H1 (cell line): ENCODE results near the gene CCDC154. TPM values are rescaled to one million over a fixed set of nuclear protein-coding genes. Genes with fewer than 3 reads are reported as not detected.

Experiments
- CTCF ChIA-PET: fragments of 300-600 bp; sonication (Branson Sonifier 250); formaldehyde crosslinking; loops from one replicate; lab custom pipeline; 2021; ENCODE audit not compliant: partially characterized antibody; lab: Charles Lee
- POLR2A ChIA-PET: fragments of 300-600 bp; sonication (Branson Sonifier 250); formaldehyde crosslinking; loops from one replicate; lab custom pipeline; 2021; ENCODE audit warnings: inconsistent platforms; ENCODE audit not compliant: partially characterized antibody; lab: Charles Lee
- DNase-seq, 2 experiments: peaks; one replicate each; pipeline versions ENCODE4 v3.0.0 to v3.0.0-alpha.2; 2010 to 2022; ENCODE audit warnings: low spot score in 2 of 2, low read depth in 1 of 2, mixed read lengths in 1 of 2
- FAIRE-seq: peaks from 2 replicates; lab custom pipeline; 2011; peaks lifted over from hg19 to GRCh38; lab: Jason Lieb, UNC
- H2AFZ ChIP-seq: 2 replicates; pipeline ENCODE4 v1.8.1; 2012; ENCODE audit warnings: low read length, inconsistent platforms
- H2AK5ac ChIP-seq: 2 replicates; pipeline ENCODE4 v1.6.1; 2013; ENCODE audit warnings: low read depth, low read length
- H2BK120ac ChIP-seq: replicated peaks from 2 replicates; pipeline ENCODE3; 2013; ENCODE audit warnings: low read depth, low read length, inconsistent platforms
- H2BK12ac ChIP-seq: 2 replicates; pipeline ENCODE4 v1.6.1; 2013; ENCODE audit warnings: low read depth, low read length
- H2BK15ac ChIP-seq: 2 replicates; pipeline ENCODE4 v1.6.1; 2013; ENCODE audit warnings: low read length
- H2BK20ac ChIP-seq: 2 replicates; pipeline ENCODE4 v1.6.1; 2013; ENCODE audit warnings: low read length
- H2BK5ac ChIP-seq: 2 replicates; pipeline ENCODE4 v1.6.1; 2013; ENCODE audit warnings: low read depth, low read length
- H3K14ac ChIP-seq: 2 replicates; pipeline ENCODE4 v1.6.1; 2013; ENCODE audit warnings: inconsistent platforms; ENCODE audit not compliant: insufficient read length
- H3K18ac ChIP-seq: 2 replicates; pipeline ENCODE4 v1.6.1; 2013; ENCODE audit warnings: low read length; ENCODE audit errors: extremely low read depth
- H3K23ac ChIP-seq: 2 replicates; pipeline ENCODE4 v1.6.1; 2013; ENCODE audit warnings: inconsistent platforms; ENCODE audit not compliant: insufficient read length
- H3K23me2 ChIP-seq: 2 replicates; pipeline ENCODE4 v1.6.1; 2013; ENCODE audit warnings: low read depth, low read length
- H3K27ac ChIP-seq: 2 replicates; pipeline ENCODE4 v1.6.1; 2011; ENCODE audit warnings: low read depth, low read length, inconsistent platforms
- H3K27me3 ChIP-seq, 4 experiments: replicated peaks in 1 of 4; 1 replicate in 1 of 4; 2 replicates in 3 of 4; pipeline versions ENCODE4 v1.6.1 to v1.8.1; 2011 to 2013; ENCODE audit warnings: low read length in 3 of 4, mild to moderate bottlenecking in 3 of 4, inconsistent platforms in 2 of 4, mixed read lengths in 2 of 4, moderate library complexity in 1 of 4; ENCODE audit not compliant: control insufficient read depth in 3 of 4, insufficient read depth in 3 of 4; ENCODE audit errors: extremely low read depth in 1 of 4
- H3K36me3 ChIP-seq, 4 experiments: 2 replicates each; pipeline versions ENCODE4 v1.6.1 to v1.8.1; 2011 to 2013; ENCODE audit warnings: mild to moderate bottlenecking in 4 of 4, low read length in 3 of 4, moderate library complexity in 2 of 4, control low read depth in 1 of 4, inconsistent platforms in 1 of 4; ENCODE audit not compliant: insufficient read depth in 4 of 4, control insufficient read depth in 2 of 4
- H3K4ac ChIP-seq: replicated peaks from 2 replicates; pipeline ENCODE3; 2013; ENCODE audit warnings: low read length, low read depth, mixed read lengths, inconsistent platforms; ENCODE audit not compliant: insufficient read length
- H3K4me1 ChIP-seq, 4 experiments: replicated peaks in 1 of 4; 1 replicate in 1 of 4; 2 replicates in 3 of 4; pipeline versions ENCODE4 v1.6.1 to v1.8.1; 2011 to 2013; ENCODE audit warnings: low read length in 3 of 4, inconsistent platforms in 2 of 4, mixed read lengths in 1 of 4; ENCODE audit not compliant: insufficient read depth in 4 of 4, control insufficient read depth in 3 of 4
- H3K4me2 ChIP-seq, 2 experiments: 2 replicates each; pipeline versions ENCODE4 v1.6.1 to v1.8.1; 2011 to 2013; ENCODE audit warnings: low read depth in 2 of 2, low read length in 2 of 2, control low read depth in 1 of 2, inconsistent platforms in 1 of 2, mild to moderate bottlenecking in 1 of 2; ENCODE audit not compliant: insufficient read depth in 1 of 2
- H3K4me3 ChIP-seq, 4 experiments: fragments of 200-600, 300-600 bp in 1 of 4; sonication (generic), shearing (Covaris generic), sonication (Bioruptor Twin) in 1 of 4; 2 replicates each; pipeline versions ENCODE4 v1.5.1 to v1.8.1; 2011 to 2016; ENCODE audit warnings: low read length in 4 of 4, low read depth in 3 of 4, control low read depth in 2 of 4, inconsistent platforms in 2 of 4, mild to moderate bottlenecking in 2 of 4, mixed read lengths in 1 of 4, moderate library complexity in 1 of 4; ENCODE audit not compliant: insufficient read depth in 2 of 4; ENCODE audit errors: extremely low read depth in 1 of 4
- H3K56ac ChIP-seq: replicated peaks from 2 replicates; pipeline ENCODE3; 2013; ENCODE audit warnings: low read depth, mild to moderate bottlenecking, mixed read lengths, low read length, inconsistent platforms; ENCODE audit not compliant: insufficient read length
- H3K79me1 ChIP-seq: 2 replicates; pipeline ENCODE4 v1.6.1; 2013; ENCODE audit warnings: low read depth, low read length, control low read depth
- H3K79me2 ChIP-seq, 2 experiments: 2 replicates each; pipeline versions ENCODE4 v1.6.1 to v1.8.1; 2012 to 2013; ENCODE audit warnings: low read length in 2 of 2, mild to moderate bottlenecking in 2 of 2, inconsistent platforms in 1 of 2; ENCODE audit not compliant: insufficient read depth in 2 of 2, control insufficient read depth in 1 of 2
- H3K9ac ChIP-seq, 4 experiments: replicated peaks in 1 of 4; 1 replicate in 1 of 4; 2 replicates in 3 of 4; pipeline versions ENCODE4 v1.6.1 to v1.8.1; 2011 to 2013; ENCODE audit warnings: low read depth in 3 of 4, low read length in 3 of 4, control low read depth in 2 of 4, mild to moderate bottlenecking in 2 of 4, moderate library complexity in 2 of 4, inconsistent platforms in 1 of 4; ENCODE audit errors: extremely low read depth in 1 of 4
- H3K9me3 ChIP-seq, 2 experiments: 2 replicates each; pipeline versions ENCODE4 v1.6.1 to v1.8.1; 2012 to 2013; ENCODE audit warnings: mild to moderate bottlenecking in 2 of 2, moderate library complexity in 2 of 2, control low read depth in 1 of 2, inconsistent platforms in 1 of 2, low read depth in 1 of 2, low read length in 1 of 2, mixed read lengths in 1 of 2; ENCODE audit not compliant: insufficient read depth in 2 of 2
- H4K20me1 ChIP-seq, 2 experiments: replicated peaks in 1 of 2; 2 replicates each; pipeline versions ENCODE3 to v1.8.1; 2011 to 2013; ENCODE audit warnings: inconsistent platforms in 2 of 2, low read length in 2 of 2, mild to moderate bottlenecking in 1 of 2; ENCODE audit not compliant: insufficient read depth in 2 of 2, control insufficient read depth in 1 of 2
- H4K5ac ChIP-seq: 2 replicates; pipeline ENCODE4 v1.6.1; 2013; ENCODE audit warnings: low read length, low read depth, mixed read lengths, inconsistent platforms; ENCODE audit not compliant: insufficient read length
- H4K8ac ChIP-seq: 2 replicates; pipeline ENCODE4 v1.8.0; 2013; ENCODE audit warnings: mild to moderate bottlenecking, moderate library complexity, low read length, inconsistent platforms; ENCODE audit not compliant: insufficient read depth; ENCODE audit errors: extremely low read depth
- H4K91ac ChIP-seq: replicated peaks from 2 replicates; pipeline ENCODE3; 2013; ENCODE audit warnings: low read length, mixed read lengths, inconsistent platforms; ENCODE audit not compliant: insufficient read length
- BACH1 ChIP-seq: IDR thresholded peaks from 2 replicates; pipeline ENCODE4 v1.6.1; 2012; ENCODE audit warnings: low read length, improper control_type of control experiment
- CBX8 ChIP-seq: fragments of 300-800, 300-1000 bp; sonication (generic); IDR thresholded peaks from 2 replicates; pipeline ENCODE4 v1.7.1; 2016; ENCODE audit warnings: low read depth, low read length, borderline replicate concordance
- CHD1 ChIP-seq: IDR thresholded peaks from 2 replicates; pipeline ENCODE4 v1.6.1; 2012; ENCODE audit warnings: low read depth, low read length, improper control_type of control experiment
- FOSL1 ChIP-seq: IDR thresholded peaks from 2 replicates; pipeline ENCODE4 v1.6.1; 2011; ENCODE audit warnings: mild to moderate bottlenecking, low read depth, low read length, moderate library complexity; ENCODE audit not compliant: insufficient read depth
- HDAC6 ChIP-seq: IDR thresholded peaks from one replicate; pipeline ENCODE4 v1.7.1; 2012; ENCODE audit warnings: low read depth, mild to moderate bottlenecking, inconsistent platforms, low read length, moderate library complexity
- KDM4A ChIP-seq: IDR thresholded peaks from one replicate; pipeline ENCODE4 v1.7.1; 2012; ENCODE audit warnings: low read depth, mild to moderate bottlenecking, moderate library complexity, low read length, inconsistent platforms; ENCODE audit not compliant: severe bottlenecking
- POLR2AphosphoS5 ChIP-seq: IDR thresholded peaks from 2 replicates; pipeline ENCODE4 v1.6.1; 2011; ENCODE audit warnings: low read depth, low read length
- TAF1 ChIP-seq: IDR thresholded peaks from 2 replicates; pipeline ENCODE4 v1.6.1; 2011; ENCODE audit warnings: mild to moderate bottlenecking, low read depth, low read length
- WGBS, 2 experiments: shearing (Covaris generic) in 1 of 2; methylation state at CpG; one replicate each; pipeline versions ENCODE4 v1.1.6 to v1.1.7; 2013 to 2015; ENCODE audit warnings: low lambda C conversion rate in 2 of 2, mixed read lengths in 2 of 2, inconsistent platforms in 1 of 2, low coverage in 1 of 2, missing lambda C conversion rate in 1 of 2; ENCODE audit not compliant: insufficient replicate concordance in 2 of 2, insufficient coverage in 1 of 2, insufficient read length in 1 of 2; ENCODE audit errors: extremely low coverage in 1 of 2, missing lambda C conversion rate in 1 of 2; 5-methylcytosine and 5-hydroxymethylcytosine counted together
- polyA plus RNA-seq, 7 experiments: library from polyadenylated mRNA; depleted of rRNA in 3 of 7; stranded (reverse) in 5 of 7; unstranded in 2 of 7; fragments of >200 nt in 5 of 7; fragments of 200-250 nt in 2 of 7; gene quantifications; 1 replicate in 5 of 7; 2 replicates in 1 of 7; 4 replicates in 1 of 7; pipeline versions ENCODE4 v1.2.1 to v1.2.3, GENCODE V29; 2011 to 2013; ENCODE audit warnings: missing spikeins in 2 of 7, mixed read lengths in 2 of 7
- total RNA-seq: library from RNA; stranded (reverse); fragmentation: NEBNext Ultra II Directional; extraction: Animal tissue kit (Norgen Biotek cat#: 25700); gene quantifications from 2 replicates; pipeline ENCODE4 v1.2.1, GENCODE V29; 2021

The CCDC154 gene
- total and polyA plus RNA-seq, 2 of the 8 experiments (the other 6 are each of a cell fraction or from before 2014, with no cell fraction given) = 0.15 to 0.88 TPM

DNA sequence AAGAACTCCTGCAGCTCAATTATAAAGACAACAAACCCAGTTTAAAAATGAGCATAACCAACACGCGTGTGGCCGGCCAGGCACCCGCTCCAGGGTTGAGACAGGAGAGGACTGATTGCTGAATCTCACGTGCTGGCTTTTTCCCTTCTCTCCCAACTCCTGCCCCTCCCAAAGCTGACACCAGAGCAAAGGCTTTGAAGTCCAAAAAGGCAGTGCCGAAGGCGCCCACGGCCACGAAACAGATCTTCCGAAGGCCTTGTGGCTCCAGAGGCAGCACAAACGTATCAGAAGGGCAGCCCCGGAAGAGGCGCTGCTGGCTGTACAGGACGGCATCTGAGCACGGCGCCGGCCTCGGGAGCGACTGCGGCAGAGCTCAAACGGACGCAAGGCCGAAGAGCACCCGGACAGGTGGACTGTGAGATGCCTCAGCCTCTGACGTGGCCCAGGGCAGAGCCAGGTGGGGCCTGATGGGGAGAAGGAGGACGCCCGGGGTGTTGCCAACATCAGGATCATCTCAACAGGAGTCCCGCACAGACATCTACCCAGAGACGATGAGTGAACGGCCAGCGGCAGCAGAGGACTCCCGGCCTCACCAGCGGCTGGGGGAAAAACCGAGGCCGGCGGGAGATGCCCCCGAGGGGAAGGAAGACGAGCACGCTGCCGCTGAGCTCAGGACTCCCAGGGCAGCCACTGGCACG lies 20.0 kb upstream of the CCDC154 start:
- Histone ChIP-seq H3K4me1 (no peaks in the 10 kb centered on the region), H3K14ac (no peak overlapping the region), H2AFZ (no peak overlapping the region)
- TF ChIP-seq KDM4A = no peak
- no peak for TF ChIP-seq HDAC6
- TF ChIP-seq TAF1 = no peak
- TF ChIP-seq CHD1 = no peak
- no peak for TF ChIP-seq POLR2AphosphoS5
- TF ChIP-seq BACH1 = no peak
- TF ChIP-seq CBX8 = no peak
- no peak for TF ChIP-seq FOSL1
- TF ChIP-seq, all 59 proteins: peak for 0
- no peak overlapping the region for H4K91ac ChIP-seq
- H4K20me1 ChIP-seq = peaks cover 5 to 17% of the 10 kb centered on the region in 2 experiments
- peak in 1 of 2 experiments; percentile 30 for DNase-seq
- no peaks in the 10 kb centered on the region for H3K23me2 ChIP-seq
- H2AK5ac ChIP-seq = no peak overlapping the region
- H3K36me3 ChIP-seq = peaks cover 0 to 22% (median 4%) of the 10 kb centered on the region in 4 experiments; a peak in 4 of 8 replicates
- H3K4me2 ChIP-seq = no peak overlapping the region
- H3K4ac ChIP-seq = no peak overlapping the region
- no peak overlapping the region for H2BK20ac ChIP-seq
- H3K27me3 ChIP-seq = no peaks in the 10 kb centered on the region
- H2BK120ac ChIP-seq = no peak overlapping the region
- H4K5ac ChIP-seq = no peak overlapping the region
- H3K79me1 ChIP-seq = peaks cover 17% of the 10 kb centered on the region
- ChIA-PET POLR2A (interaction anchor here (0.6 to 1.2 kb wide), 3 partner anchors 7 to 29 kb away, joined by 3 to 5 read pairs (median 5); no protein-coding TSS in a partner anchor), CTCF (interaction anchor here (0.6 to 1.7 kb wide), 3 partner anchors 14 to 122 kb away, joined by 3 read pairs; no protein-coding TSS in a partner anchor)
- H2BK5ac ChIP-seq = no peak overlapping the region
- WGBS, 2 experiments = 94% methylated on average over 32 of the region's 41 CpGs; no CpG with 5 or more reads in 1 of the 2 experiments
- FAIRE-seq = no peak
- H3K18ac ChIP-seq = no peak overlapping the region
- H2BK15ac ChIP-seq = no peak overlapping the region
- no peak overlapping the region for H4K8ac ChIP-seq
- H3K9ac ChIP-seq = no peak overlapping the region
- H3K4me3 ChIP-seq = no peak overlapping the region
- no peak overlapping the region for H3K27ac ChIP-seq
- H2BK12ac ChIP-seq = no peak overlapping the region
- peaks cover 0 to 32% of the 10 kb centered on the region in 2 experiments; a peak in 2 of 4 replicates for H3K79me2 ChIP-seq
- no peak overlapping the region for H3K23ac ChIP-seq
- H3K56ac ChIP-seq = no peak overlapping the region
- no peaks in the 10 kb centered on the region for H3K9me3 ChIP-seq
